Muscle layer of duodenum (tissue), 2 donors: ENCODE data around the gene PPP4R3B.

Experiments
- H3K27ac ChIP-seq: one replicate; pipeline ENCODE4 v1.7.0; 2013; ENCODE audit warnings: mild to moderate bottlenecking, low read length
- H3K27me3 ChIP-seq: one replicate; pipeline ENCODE4 v1.7.0; 2013; ENCODE audit warnings: low read depth, mild to moderate bottlenecking, control low read depth, low read length
- H3K36me3 ChIP-seq, 2 donors: one replicate each; pipeline ENCODE4 v1.7.0; 2013; ENCODE audit warnings: low read length in 2 of 2, control low read depth in 1 of 2, mild to moderate bottlenecking in 1 of 2; ENCODE audit not compliant: insufficient read depth in 2 of 2, control insufficient read depth in 1 of 2
- H3K4me1 ChIP-seq, 2 donors: one replicate each; pipeline ENCODE4 v1.7.0; 2013; ENCODE audit warnings: low read length in 2 of 2, mild to moderate bottlenecking in 2 of 2, control low read depth in 1 of 2, moderate library complexity in 1 of 2; ENCODE audit not compliant: insufficient read depth in 2 of 2, control insufficient read depth in 1 of 2
- H3K4me3 ChIP-seq, 2 donors: one replicate each; pipeline ENCODE4 v1.7.0; 2013; ENCODE audit warnings: low read length in 2 of 2, low read depth in 1 of 2, mild to moderate bottlenecking in 1 of 2
- H3K9me3 ChIP-seq, 2 donors: one replicate each; pipeline ENCODE4 v1.7.0; 2013; ENCODE audit warnings: low read length in 2 of 2, control low read depth in 1 of 2, mild to moderate bottlenecking in 1 of 2; ENCODE audit not compliant: control insufficient read depth in 1 of 2
- donor health status: healthy.

Gene PPP4R3B

GRCh38 chr2:55617175-55618024 is at the start of gene PPP4R3B:
TSS of gene PPP4R3B (minus strand) at chr2:55617622. CDS start at chr2:55617285, 337 bp downstream.
- Histone ChIP-seq H3K27me3 (no peaks in the 10 kb centered on the region), H3K9me3 (no peaks in the 10 kb centered on the region), H3K4me3 (peak within 1 kb of the TSS; percentile 96 to 100), H3K4me1 (peaks cover 4 to 44% of the 10 kb centered on the region in 2 donors), H3K36me3 (peaks cover 7 to 20% of the 10 kb centered on the region in 2 donors), H3K27ac (peak within 1 kb of the TSS; percentile 100)

GRCh38 chr2:55653255-55653654 is 35.8 kb upstream of the PPP4R3B start:
- no peaks in the 10 kb centered on the region for H3K27me3 ChIP-seq
- no peaks in the 10 kb centered on the region for H3K4me1 ChIP-seq
- no peak overlapping the region for H3K4me3 ChIP-seq
- H3K27ac ChIP-seq = no peak overlapping the region
- H3K9me3 ChIP-seq = no peaks in the 10 kb centered on the region
- H3K36me3 ChIP-seq = peaks cover 17 to 28% of the 10 kb centered on the region in 2 donors

- Histone ChIP-seq H3K4me3 (no peak overlapping the region), H3K27ac (no peak overlapping the region), H3K27me3 (no peaks in the 10 kb centered on the region), H3K36me3 (peaks cover 14 to 27% of the 10 kb centered on the region in 2 donors), H3K4me1 (no peaks in the 10 kb centered on the region), H3K9me3 (no peaks in the 10 kb centered on the region)
These were observed 31.8 kb upstream of the PPP4R3B start for GRCh38 chr2:55649211-55649610.

DNA sequence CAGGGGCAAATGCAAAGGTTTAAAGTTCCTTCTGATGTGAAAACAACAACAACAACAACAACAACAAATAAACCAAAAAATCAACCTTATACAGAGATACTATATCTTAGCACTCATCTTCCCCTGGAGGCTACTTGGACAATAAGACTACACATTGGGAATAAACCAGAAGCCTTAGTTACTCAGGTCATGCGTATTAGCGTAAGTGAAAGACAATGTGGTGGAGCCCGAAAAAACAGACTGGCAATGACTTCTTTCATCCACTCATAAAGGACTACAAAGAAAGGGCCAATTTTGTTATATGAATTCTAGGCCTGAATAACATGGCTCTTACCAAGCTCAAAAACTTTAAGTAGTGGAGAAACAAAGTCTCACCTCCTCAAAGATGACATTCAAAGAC is 19.4 kb upstream of the PPP4R3B start:
- Histone ChIP-seq H3K27ac (no peak overlapping the region), H3K4me1 (no peaks in the 10 kb centered on the region), H3K27me3 (no peaks in the 10 kb centered on the region), H3K4me3 (no peak overlapping the region), H3K36me3 (peaks cover 24 to 36% of the 10 kb centered on the region in 2 donors), H3K9me3 (no peaks in the 10 kb centered on the region)

DNA sequence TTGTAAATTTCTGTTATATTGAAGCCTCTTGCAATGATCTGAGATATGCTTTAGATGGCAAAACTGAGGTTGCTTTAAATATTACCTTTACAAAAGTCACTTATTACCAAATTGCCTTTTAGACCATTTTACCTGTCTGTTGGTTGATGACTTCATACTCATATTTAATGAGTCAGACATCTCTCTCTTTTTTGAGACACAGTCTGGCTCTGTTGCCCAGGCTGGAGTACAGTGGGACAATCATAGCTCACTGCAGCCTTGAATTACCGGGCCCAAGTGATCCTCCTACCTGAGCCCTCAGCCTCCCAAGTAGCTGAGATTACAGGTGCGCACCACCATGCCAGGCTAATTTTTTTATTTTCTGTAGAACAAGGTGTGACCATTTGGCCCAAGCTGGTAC is 11.5 kb upstream of the PPP4R3B start:
- no peaks in the 10 kb centered on the region for H3K27me3 ChIP-seq
- H3K9me3 ChIP-seq = no peaks in the 10 kb centered on the region
- peaks cover 0 to 7% of the 10 kb centered on the region in 2 donors for H3K36me3 ChIP-seq
- no peaks in the 10 kb centered on the region for H3K4me1 ChIP-seq
- H3K4me3 ChIP-seq = no peak overlapping the region
- no peak overlapping the region for H3K27ac ChIP-seq

GRCh38 chr2:55627915-55628314 is 10.5 kb upstream of the PPP4R3B start:
- H3K9me3 ChIP-seq = no peaks in the 10 kb centered on the region
- H3K27me3 ChIP-seq = no peaks in the 10 kb centered on the region
- peaks cover 0 to 7% of the 10 kb centered on the region in 2 donors for H3K36me3 ChIP-seq
- no peak overlapping the region for H3K4me3 ChIP-seq
- no peak overlapping the region for H3K27ac ChIP-seq
- H3K4me1 ChIP-seq = no peaks in the 10 kb centered on the region

GRCh38 chr2:55621802-55622201 is 4.4 kb upstream of the PPP4R3B start:
- H3K9me3 ChIP-seq = no peaks in the 10 kb centered on the region
- peaks cover 0 to 6% of the 10 kb centered on the region in 2 donors for H3K36me3 ChIP-seq
- no peaks in the 10 kb centered on the region for H3K27me3 ChIP-seq
- H3K27ac ChIP-seq = no peak overlapping the region
- no peak overlapping the region for H3K4me3 ChIP-seq
- peaks cover 4 to 17% of the 10 kb centered on the region in 2 donors for H3K4me1 ChIP-seq

DNA sequence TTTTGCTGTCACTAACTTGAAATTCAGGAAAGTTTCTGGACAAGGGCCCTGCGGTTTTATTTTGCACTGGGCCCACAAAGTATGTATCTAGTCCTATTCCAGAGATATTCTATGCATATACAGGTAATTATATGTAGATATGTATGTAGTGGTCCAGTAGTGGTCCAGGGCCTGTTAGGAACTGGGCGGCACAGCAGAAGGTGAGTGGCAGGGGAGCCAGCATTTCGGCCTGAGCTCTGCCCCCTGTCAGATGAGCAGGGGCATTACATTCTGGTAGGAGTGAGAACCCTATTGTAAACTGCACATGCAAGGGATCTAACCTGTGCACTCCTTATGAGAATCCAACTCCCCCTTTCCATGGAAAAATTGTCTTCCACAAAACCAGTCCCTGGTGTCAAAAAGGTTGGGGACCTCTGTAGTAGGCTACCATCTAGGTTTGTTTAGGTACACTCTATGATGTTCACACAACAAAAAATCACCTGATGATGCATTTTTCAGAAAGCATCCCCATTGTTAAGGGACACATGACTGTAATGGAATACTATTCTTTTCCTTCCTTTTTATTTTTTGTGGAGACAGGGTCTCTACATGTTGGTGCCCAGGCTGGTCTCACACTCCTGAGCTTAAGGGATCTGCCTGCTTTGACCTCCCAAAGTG is 2.8 kb upstream of the PPP4R3B start:
- peaks cover 4 to 31% of the 10 kb centered on the region in 2 donors for H3K4me1 ChIP-seq
- no peak overlapping the region for H3K27ac ChIP-seq
- H3K27me3 ChIP-seq = no peaks in the 10 kb centered on the region
- H3K36me3 ChIP-seq = peaks cover 0 to 8% of the 10 kb centered on the region in 2 donors
- no peaks in the 10 kb centered on the region for H3K9me3 ChIP-seq
- peak overlapping the region in 1 of 2 donors; percentile 9 for H3K4me3 ChIP-seq

GRCh38 chr2:55618275-55619055 is 1.0 kb upstream of the PPP4R3B start:
- H3K9me3 ChIP-seq = no peaks in the 10 kb centered on the region
- peaks cover 4 to 44% of the 10 kb centered on the region in 2 donors for H3K4me1 ChIP-seq

GRCh38 chr2:55618025-55618274 is 528 bp upstream of the PPP4R3B start:
- peaks cover 7 to 15% of the 10 kb centered on the region in 2 donors for H3K36me3 ChIP-seq
- peak overlapping the region; percentile 96 to 100 for H3K4me3 ChIP-seq
- peak overlapping the region; percentile 100 for H3K27ac ChIP-seq
- no peaks in the 10 kb centered on the region for H3K27me3 ChIP-seq
- H3K9me3 ChIP-seq = no peaks in the 10 kb centered on the region
- H3K4me1 ChIP-seq = peaks cover 4 to 44% of the 10 kb centered on the region in 2 donors

More at GRCh38 chr2:55618275-55619055, 1.0 kb upstream of the PPP4R3B start:
- Histone ChIP-seq H3K4me3 (peak overlapping the region; percentile 96 to 100), H3K27ac (peak overlapping the region; percentile 100), H3K36me3 (peaks cover 7 to 13% of the 10 kb centered on the region in 2 donors), H3K27me3 (no peaks in the 10 kb centered on the region)

GRCh38 chr2:55616551-55617174 is 759 bp downstream of the PPP4R3B start:
- peaks cover 4 to 44% of the 10 kb centered on the region in 2 donors for H3K4me1 ChIP-seq
- H3K9me3 ChIP-seq = no peaks in the 10 kb centered on the region
- H3K27me3 ChIP-seq = no peaks in the 10 kb centered on the region
- H3K4me3 ChIP-seq = peak overlapping the region; percentile 96 to 100
- peaks cover 7 to 26% of the 10 kb centered on the region in 2 donors for H3K36me3 ChIP-seq
- H3K27ac ChIP-seq = peak overlapping the region; percentile 92
